Panc1 (cell line): Measurements from ENCODE around the gene NF1.

Experiments used
- CTCF ChIP-seq: fragments of 450-650 bp; IDR thresholded peaks from 2 replicates; pipeline ENCODE4 v1.5.1; 2017; ENCODE audit warnings: mild to moderate bottlenecking
- REST ChIP-seq, 2 experiments: IDR thresholded peaks; 2 replicates each; pipeline ENCODE4 v1.6.1; 2011 to 2012; ENCODE audit warnings: low read depth in 2 of 2, control low read depth in 1 of 2, low read length in 1 of 2, mild to moderate bottlenecking in 1 of 2, moderate library complexity in 1 of 2; ENCODE audit not compliant: insufficient read depth in 1 of 2

GRCh38 chr17:31064707-31065106 lies 30.1 kb upstream of the NF1 start:
- TF ChIP-seq CTCF (no peak), REST (IDR thresholded peaks at IDR 0.05; ENCODE audit: insufficient read depth in 1 of 2, low read depth in 2 of 2, low read length in 1 of 2) (no peak)
